OCI-LY1 (cell line): ENCODE measurements around the gene ANKS3.

Experiments
- H2AFZ ChIP-seq: fragments of 200-600 bp; sonication (generic), shearing (Covaris generic); 2 replicates; pipeline ENCODE4 v1.6.0; 2014; ENCODE audit warnings: antibody characterized with exemption, mild to moderate bottlenecking, low read length
- H3F3A ChIP-seq: fragments of 200-600 bp; sonication (generic), shearing (Covaris generic); 2 replicates; pipeline ENCODE4 v1.6.0; 2014; ENCODE audit warnings: mild to moderate bottlenecking, antibody characterized with exemption, low read length, moderate library complexity; ENCODE audit not compliant: insufficient read depth
- H3K27ac ChIP-seq: fragments of 200-600 bp; sonication (generic); 2 replicates; pipeline ENCODE4 v1.5.1; 2014; ENCODE audit warnings: low read length, mixed run types, mild to moderate bottlenecking, low read depth; ENCODE audit not compliant: poor library complexity, severe bottlenecking
- H3K27me3 ChIP-seq: fragments of 200-600 bp; sonication (generic); 2 replicates; pipeline ENCODE4 v1.6.0; 2014; ENCODE audit warnings: antibody characterized with exemption, mild to moderate bottlenecking, low read length, moderate library complexity; ENCODE audit not compliant: insufficient read depth
- H3K36me3 ChIP-seq: fragments of 200-600 bp; sonication (generic); 2 replicates; pipeline ENCODE4 v1.6.1; 2014; ENCODE audit warnings: mild to moderate bottlenecking, antibody characterized with exemption, low read length, moderate library complexity, mixed read lengths; ENCODE audit not compliant: insufficient read depth
- H3K4me1 ChIP-seq: fragments of 200-600 bp; sonication (generic); 2 replicates; pipeline ENCODE4 v1.5.1; 2014; ENCODE audit warnings: mild to moderate bottlenecking, low read length, moderate library complexity; ENCODE audit not compliant: insufficient read depth, severe bottlenecking
- H3K4me2 ChIP-seq: fragments of 200-600 bp; sonication (generic), shearing (Covaris generic); 2 replicates; pipeline ENCODE4 v1.6.1; 2014; ENCODE audit warnings: low read length
- H3K4me3 ChIP-seq: fragments of 200-600 bp; sonication (generic); 2 replicates; pipeline ENCODE4 v1.5.1; 2014; ENCODE audit warnings: low read length, low read depth, mild to moderate bottlenecking, mixed read lengths; ENCODE audit not compliant: poor library complexity, severe bottlenecking
- H3K79me2 ChIP-seq: fragments of 200-600 bp; shearing (Covaris generic); 2 replicates; pipeline ENCODE4 v1.6.1; 2016; ENCODE audit warnings: mixed run types, low read length, mixed read lengths; ENCODE audit not compliant: insufficient read depth
- H3K9ac ChIP-seq: fragments of 200-600 bp; sonication (generic), shearing (Covaris generic); 2 replicates; pipeline ENCODE4 v1.6.1; 2014; ENCODE audit warnings: mild to moderate bottlenecking, low read length, mixed read lengths
- H3K9me2 ChIP-seq: fragments of 200-600 bp; sonication (generic), shearing (Covaris generic); 2 replicates; pipeline ENCODE4 v1.6.1; 2014; ENCODE audit warnings: low read depth, mild to moderate bottlenecking, low read length, mixed read lengths
- H3K9me3 ChIP-seq: fragments of 200-600 bp; shearing (Covaris generic); 2 replicates; pipeline ENCODE4 v1.6.1; 2014; ENCODE audit warnings: low read length, mixed read lengths
- H4K20me1 ChIP-seq: fragments of 200-600 bp; sonication (generic), shearing (Covaris generic); 2 replicates; pipeline ENCODE4 v1.6.0; 2016; ENCODE audit warnings: mild to moderate bottlenecking, low read length; ENCODE audit not compliant: insufficient read depth
- CTCF ChIP-seq: fragments of 200-600 bp; sonication (generic), shearing (Covaris generic); IDR thresholded peaks from 2 replicates; pipeline ENCODE4 v1.5.1; 2017; ENCODE audit warnings: mild to moderate bottlenecking, antibody characterized with exemption, low read length, moderate library complexity, mixed read lengths
- EZH2 ChIP-seq: fragments of 200-600 bp; sonication (generic), shearing (Covaris generic); IDR thresholded peaks from 2 replicates; pipeline ENCODE4 v1.8.0; 2017; ENCODE audit warnings: borderline replicate concordance, mixed run types, mild to moderate bottlenecking, antibody characterized with exemption, low read length, moderate library complexity, mixed read lengths

The ANKS3 gene

GRCh38 chr16:4737545-4737944 lies 3.5 kb upstream of the ANKS3 start:
- Histone ChIP-seq H3K9me2 (no peaks in the 10 kb centered on the region), H3K79me2 (no peaks in the 10 kb centered on the region), H3F3A (no peaks in the 10 kb centered on the region), H3K27ac (no peak overlapping the region), H3K9ac (no peak overlapping the region), H3K4me3 (no peak overlapping the region), H2AFZ (no peak overlapping the region), H3K4me2 (no peak overlapping the region), H4K20me1 (no peaks in the 10 kb centered on the region), H3K36me3 (no peaks in the 10 kb centered on the region), H3K27me3 (no peaks in the 10 kb centered on the region), H3K9me3 (no peaks in the 10 kb centered on the region), H3K4me1 (peaks cover 15% of the 10 kb centered on the region)
- TF ChIP-seq EZH2 (no peak), CTCF (no peak)

DNA sequence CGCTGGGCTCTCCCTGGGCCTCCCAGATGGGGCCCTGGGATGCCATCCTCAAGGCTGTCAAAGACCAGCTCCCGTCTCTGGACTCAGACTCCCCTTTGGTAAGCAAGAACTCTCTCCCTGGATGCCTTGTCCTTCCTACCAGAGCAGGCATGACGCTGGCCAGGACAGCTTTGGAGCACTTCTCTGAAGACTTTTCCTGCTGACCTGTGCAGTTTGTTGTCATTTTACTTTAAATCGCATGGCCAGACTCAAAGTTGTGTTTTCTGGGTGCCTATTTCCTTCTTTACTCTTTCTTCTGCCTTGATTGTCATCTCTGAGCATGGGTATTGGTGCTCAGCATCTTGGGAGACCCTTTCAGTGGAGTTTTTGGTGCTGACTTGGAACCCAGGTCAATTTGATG lies 2.5 kb upstream of the ANKS3 start:
- Histone ChIP-seq H3K9ac (no peak overlapping the region), H4K20me1 (no peaks in the 10 kb centered on the region), H3K36me3 (no peaks in the 10 kb centered on the region), H3K9me3 (no peaks in the 10 kb centered on the region), H3F3A (no peaks in the 10 kb centered on the region), H3K4me1 (peaks cover 15% of the 10 kb centered on the region), H3K79me2 (no peaks in the 10 kb centered on the region), H3K4me2 (no peak overlapping the region), H3K4me3 (no peak overlapping the region), H3K9me2 (no peaks in the 10 kb centered on the region), H2AFZ (no peak overlapping the region), H3K27ac (no peak overlapping the region), H3K27me3 (no peaks in the 10 kb centered on the region)
- TF ChIP-seq CTCF (no peak), EZH2 (no peak)

GRCh38 chr16:4734730-4735535 lies 862 bp upstream of the ANKS3 start:
- no peaks in the 10 kb centered on the region for H3K9me3 ChIP-seq
- no peaks in the 10 kb centered on the region for H3K27me3 ChIP-seq
- H3F3A ChIP-seq: no peaks in the 10 kb centered on the region
- TF ChIP-seq EZH2 (no peak), CTCF (no peak)
- peak overlapping the region; percentile 42 for H3K27ac ChIP-seq
- H3K79me2 ChIP-seq: no peaks in the 10 kb centered on the region
- H4K20me1 ChIP-seq: no peaks in the 10 kb centered on the region
- H3K9ac ChIP-seq: peak overlapping the region; percentile 84
- peak overlapping the region; percentile 85 for H3K4me3 ChIP-seq
- H3K4me2 ChIP-seq: peak overlapping the region; percentile 76
- H3K9me2 ChIP-seq: no peaks in the 10 kb centered on the region
- H3K36me3 ChIP-seq: no peaks in the 10 kb centered on the region
- peaks cover 15% of the 10 kb centered on the region for H3K4me1 ChIP-seq
- H2AFZ ChIP-seq: peak overlapping the region; percentile 89
